ENCODE results near the gene CTIF.

The CTIF gene

GRCh38 chr18:48839819-48840490 lies 301.1 kb downstream of the CTIF start:
- H3K27ac ChIP-seq (ENCODE audit: poor library complexity, severe bottlenecking): peak overlapping the region; percentile 93
- no peak for ATAC-seq (ENCODE audit: low read depth)

GRCh38 chr18:48840491-48840877 lies 301.7 kb downstream of the CTIF start:
- TF ChIP-seq CTCF (IDR thresholded peaks at IDR 0.05; ENCODE audit: poor library complexity, severe bottlenecking): no peak
- H3K27me3 ChIP-seq (ENCODE audit: insufficient read depth, poor library complexity, severe bottlenecking): no peaks in the 10 kb centered on the region
- H3K9me3 ChIP-seq (ENCODE audit: severe bottlenecking): no peaks in the 10 kb centered on the region
- no peak overlapping the region for H3K4me3 ChIP-seq (ENCODE audit: severe bottlenecking)
- DNase-seq (ENCODE audit: low spot score) (no peak), ATAC-seq (ENCODE audit: low read depth) (no peak)
- peak overlapping the region; percentile 93 for H3K27ac ChIP-seq (ENCODE audit: poor library complexity, severe bottlenecking)
- H3K36me3 ChIP-seq (ENCODE audit: low read depth): no peaks in the 10 kb centered on the region
- H3K4me1 ChIP-seq (ENCODE audit: insufficient read depth, poor library complexity, severe bottlenecking): peaks cover 35% of the 10 kb centered on the region

More at GRCh38 chr18:48839819-48840490, 301.1 kb downstream of the CTIF start:
- no peaks in the 10 kb centered on the region for H3K9me3 ChIP-seq (ENCODE audit: severe bottlenecking)
- no peak for TF ChIP-seq CTCF (IDR thresholded peaks at IDR 0.05; ENCODE audit: poor library complexity, severe bottlenecking)
- DNase-seq (ENCODE audit: low spot score): no peak
- no peaks in the 10 kb centered on the region for H3K36me3 ChIP-seq (ENCODE audit: low read depth)
- H3K27me3 ChIP-seq (ENCODE audit: insufficient read depth, poor library complexity, severe bottlenecking): no peaks in the 10 kb centered on the region
- no peak overlapping the region for H3K4me3 ChIP-seq (ENCODE audit: severe bottlenecking)
- peaks cover 40% of the 10 kb centered on the region for H3K4me1 ChIP-seq (ENCODE audit: insufficient read depth, poor library complexity, severe bottlenecking)

- no peak overlapping the region for H3K4me3 ChIP-seq (ENCODE audit: severe bottlenecking)
- H3K4me1 ChIP-seq (ENCODE audit: insufficient read depth, poor library complexity, severe bottlenecking): peaks cover 35% of the 10 kb centered on the region
- DNase-seq (ENCODE audit: low spot score): no peak
- H3K27me3 ChIP-seq (ENCODE audit: insufficient read depth, poor library complexity, severe bottlenecking): no peaks in the 10 kb centered on the region
- peak overlapping the region; percentile 93 for H3K27ac ChIP-seq (ENCODE audit: poor library complexity, severe bottlenecking)
- no peaks in the 10 kb centered on the region for H3K9me3 ChIP-seq (ENCODE audit: severe bottlenecking)
- no peak for TF ChIP-seq CTCF (IDR thresholded peaks at IDR 0.05; ENCODE audit: poor library complexity, severe bottlenecking)
- ATAC-seq (ENCODE audit: low read depth): no peak
- no peaks in the 10 kb centered on the region for H3K36me3 ChIP-seq (ENCODE audit: low read depth)
Measured at GRCh38 chr18:48841381-48842258, 302.8 kb downstream of the CTIF start.

GRCh38 chr18:48842259-48843061 lies 303.6 kb downstream of the CTIF start:
- H3K27me3 ChIP-seq (ENCODE audit: insufficient read depth, poor library complexity, severe bottlenecking): no peaks in the 10 kb centered on the region
- peaks cover 38% of the 10 kb centered on the region for H3K4me1 ChIP-seq (ENCODE audit: insufficient read depth, poor library complexity, severe bottlenecking)
- peak overlapping the region; percentile 93 for H3K27ac ChIP-seq (ENCODE audit: poor library complexity, severe bottlenecking)
- no peak for TF ChIP-seq CTCF (IDR thresholded peaks at IDR 0.05; ENCODE audit: poor library complexity, severe bottlenecking)
- no peak for ATAC-seq (ENCODE audit: low read depth)
- H3K4me3 ChIP-seq (ENCODE audit: severe bottlenecking): no peak overlapping the region
- no peaks in the 10 kb centered on the region for H3K36me3 ChIP-seq (ENCODE audit: low read depth)
- DNase-seq (ENCODE audit: low spot score): no peak
- H3K9me3 ChIP-seq (ENCODE audit: severe bottlenecking): no peaks in the 10 kb centered on the region
